Sigmoid colon (tissue), 7 donors: ENCODE results near the gene BHLHE23. TPM values are rescaled to one million over a fixed set of nuclear protein-coding genes. Genes with fewer than 3 reads are reported as not detected.

ENCODE experiments used
- DNase-seq: peaks from one replicate; pipeline ENCODE4 v3.0.0-alpha.2; 2019
- H3K27ac ChIP-seq, 4 donors: fragments of 200-600 bp; sonication (generic); one replicate each; pipeline ENCODE4 v1.5.1; 2016 to 2019; ENCODE audit warnings: mild to moderate bottlenecking in 1 of 4
- H3K27me3 ChIP-seq, 3 donors: fragments of 200-600 bp; sonication (generic); one replicate each; pipeline ENCODE4 v1.5.1; 2019; ENCODE audit warnings: mild to moderate bottlenecking in 1 of 3
- H3K36me3 ChIP-seq, 4 donors: fragments of 200-600 bp; sonication (generic); one replicate each; pipeline ENCODE4 v1.5.1; 2016 to 2019
- H3K4me1 ChIP-seq, 4 donors: fragments of 200-600 bp; sonication (generic); one replicate each; pipeline ENCODE4 v1.5.1; 2017 to 2019
- H3K4me3 ChIP-seq, 4 donors: fragments of 200-600 bp; sonication (generic); one replicate each; pipeline ENCODE4 v1.5.1; 2017 to 2019; ENCODE audit warnings: mild to moderate bottlenecking in 2 of 4, moderate library complexity in 1 of 4
- H3K9me3 ChIP-seq, 4 donors: fragments of 200-600 bp in 3 of 4; sonication (generic) in 3 of 4; one replicate each; pipeline versions ENCODE4 v1.5.1 to v1.6.1; 2013 to 2019
- EP300 ChIP-seq, 4 donors: sonication (generic); formaldehyde crosslinking; IDR thresholded peaks; one replicate each; pipeline ENCODE4 v1.6.1; 2017; ENCODE audit warnings: antibody characterized with exemption in 4 of 4
- POLR2A ChIP-seq, 2 donors: fragments of 450-650 bp; IDR thresholded peaks; one replicate each; pipeline ENCODE4 v1.6.1; 2016; ENCODE audit warnings: antibody characterized with exemption in 2 of 2, mild to moderate bottlenecking in 2 of 2, moderate library complexity in 2 of 2
- POLR2AphosphoS5 ChIP-seq, 4 donors: sonication (generic); formaldehyde crosslinking; IDR thresholded peaks; one replicate each; pipeline ENCODE4 v1.6.1; 2017; ENCODE audit warnings: antibody characterized with exemption in 4 of 4
- WGBS, 2 donors: extraction: QIAGEN DNeasy Blood & Tissue Kit; methylation state at CpG; one replicate each; pipeline ENCODE4 v1.1.7; 2013; 5-methylcytosine and 5-hydroxymethylcytosine counted together
- intact Hi-C: fragments of 100-400 bp; cut with DNase I; formaldehyde crosslinking; loops from one replicate; pipeline ENCODE4 v1.15.1; 2023
- polyA plus RNA-seq, 3 donors: library from polyadenylated mRNA; stranded (reverse); fragments of 200-250 nt; gene quantifications; one replicate each; pipeline ENCODE4 v1.2.3, GENCODE V29; 2013
- total RNA-seq, 4 donors: library from RNA; depleted of rRNA; stranded (reverse); fragments of >200 nt; gene quantifications; one replicate each; pipeline ENCODE4 v1.1.0, GENCODE V29; 2016
- TF ChIP-seq, protein P1 (sequence below), 4 experiments: fragments of 450-650 bp in 3 of 4; fragments of 200-600 bp in 1 of 4; IDR thresholded peaks; one replicate each; pipeline ENCODE4 v1.5.1; 2016 to 2019; ENCODE audit warnings: antibody characterized with exemption in 4 of 4, mild to moderate bottlenecking in 3 of 4, moderate library complexity in 2 of 4
- donor health status: healthy with polysubstance abuse.
- donor health status: Bipolar disorder and iron deficiency.
- donor health status: healthy.

Gene BHLHE23
- total and polyA plus RNA-seq, 7 donors = not detected

GRCh38 chr20:62967628-62968351 is 39.0 kb downstream of the BHLHE23 start:
- H3K4me3 ChIP-seq = no peak overlapping the region
- peaks cover 0 to 5% (median 4%) of the 10 kb centered on the region in 4 donors for H3K4me1 ChIP-seq
- no peak overlapping the region for H3K27ac ChIP-seq
- peaks cover 15 to 32% (median 23%) of the 10 kb centered on the region in 3 donors for H3K27me3 ChIP-seq
- intact Hi-C loops = no loop called here
- peaks cover 0 to 12% (median 3%) of the 10 kb centered on the region in 4 donors for H3K36me3 ChIP-seq
- 90 to 94% methylated on average over 27 of the region's 27 CpGs for WGBS, 2 donors
- no peak for DNase-seq
- H3K9me3 ChIP-seq = no peaks in the 10 kb centered on the region
- TF ChIP-seq EP300 (IDR thresholded peaks at IDR 0.05) = no peak

DNA sequence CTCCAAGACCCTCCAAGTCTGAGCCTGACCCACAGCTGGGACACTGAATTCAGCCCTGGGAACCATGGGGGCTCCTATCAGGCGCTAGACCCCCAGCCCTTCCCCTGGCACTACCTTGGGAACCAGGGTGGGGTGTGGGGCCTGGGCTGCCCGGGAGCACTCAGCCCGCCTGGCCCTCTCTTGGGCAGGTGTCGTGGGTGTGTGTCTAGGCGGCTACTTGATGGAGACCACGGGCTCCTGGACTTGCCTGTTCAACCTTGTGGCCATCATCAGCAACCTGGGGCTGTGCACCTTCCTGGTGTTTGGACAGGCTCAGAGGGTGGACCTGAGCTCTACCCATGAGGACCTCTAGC is 39.6 kb downstream of the BHLHE23 start:
- no peak for DNase-seq
- H3K36me3 ChIP-seq = peaks cover 0 to 12% (median 3%) of the 10 kb centered on the region in 4 donors
- H3K27me3 ChIP-seq = peaks cover 11 to 25% (median 19%) of the 10 kb centered on the region in 3 donors
- intact Hi-C loops = no loop called here
- TF ChIP-seq POLR2AphosphoS5 (IDR thresholded peaks at IDR 0.05) (no peak), EP300 (IDR thresholded peaks at IDR 0.05) (no peak), POLR2A (IDR thresholded peaks at IDR 0.05) (no peak)
- TF ChIP-seq, protein P1, sequence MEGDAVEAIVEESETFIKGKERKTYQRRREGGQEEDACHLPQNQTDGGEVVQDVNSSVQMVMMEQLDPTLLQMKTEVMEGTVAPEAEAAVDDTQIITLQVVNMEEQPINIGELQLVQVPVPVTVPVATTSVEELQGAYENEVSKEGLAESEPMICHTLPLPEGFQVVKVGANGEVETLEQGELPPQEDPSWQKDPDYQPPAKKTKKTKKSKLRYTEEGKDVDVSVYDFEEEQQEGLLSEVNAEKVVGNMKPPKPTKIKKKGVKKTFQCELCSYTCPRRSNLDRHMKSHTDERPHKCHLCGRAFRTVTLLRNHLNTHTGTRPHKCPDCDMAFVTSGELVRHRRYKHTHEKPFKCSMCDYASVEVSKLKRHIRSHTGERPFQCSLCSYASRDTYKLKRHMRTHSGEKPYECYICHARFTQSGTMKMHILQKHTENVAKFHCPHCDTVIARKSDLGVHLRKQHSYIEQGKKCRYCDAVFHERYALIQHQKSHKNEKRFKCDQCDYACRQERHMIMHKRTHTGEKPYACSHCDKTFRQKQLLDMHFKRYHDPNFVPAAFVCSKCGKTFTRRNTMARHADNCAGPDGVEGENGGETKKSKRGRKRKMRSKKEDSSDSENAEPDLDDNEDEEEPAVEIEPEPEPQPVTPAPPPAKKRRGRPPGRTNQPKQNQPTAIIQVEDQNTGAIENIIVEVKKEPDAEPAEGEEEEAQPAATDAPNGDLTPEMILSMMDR (IDR thresholded peaks at IDR 0.05) = no peak
- no peak overlapping the region for H3K27ac ChIP-seq
- H3K9me3 ChIP-seq = no peaks in the 10 kb centered on the region
- no peaks in the 10 kb centered on the region for H3K4me1 ChIP-seq
- 84 to 92% methylated on average over 6 of the region's 6 CpGs for WGBS, 2 donors
- no peak overlapping the region for H3K4me3 ChIP-seq

- Histone ChIP-seq H3K4me1 (no peaks in the 10 kb centered on the region), H3K27ac (no peak overlapping the region), H3K4me3 (no peak overlapping the region), H3K9me3 (no peaks in the 10 kb centered on the region), H3K36me3 (peaks cover 0 to 12% (median 3%) of the 10 kb centered on the region in 4 donors), H3K27me3 (peaks cover 11 to 21% (median 17%) of the 10 kb centered on the region in 3 donors)
- intact Hi-C loops = no loop called here
- no peak for TF ChIP-seq POLR2AphosphoS5 (IDR thresholded peaks at IDR 0.05)
- TF ChIP-seq EP300 (IDR thresholded peaks at IDR 0.05) = no peak
- no peak for TF ChIP-seq POLR2A (IDR thresholded peaks at IDR 0.05)
- TF ChIP-seq, protein P1 (IDR thresholded peaks at IDR 0.05) = no peak
- no peak for DNase-seq
- 94 to 96% methylated on average over 26 of the region's 27 CpGs for WGBS, 2 donors
These were observed 40.3 kb downstream of the BHLHE23 start for GRCh38 chr20:62966212-62967148.

DNA sequence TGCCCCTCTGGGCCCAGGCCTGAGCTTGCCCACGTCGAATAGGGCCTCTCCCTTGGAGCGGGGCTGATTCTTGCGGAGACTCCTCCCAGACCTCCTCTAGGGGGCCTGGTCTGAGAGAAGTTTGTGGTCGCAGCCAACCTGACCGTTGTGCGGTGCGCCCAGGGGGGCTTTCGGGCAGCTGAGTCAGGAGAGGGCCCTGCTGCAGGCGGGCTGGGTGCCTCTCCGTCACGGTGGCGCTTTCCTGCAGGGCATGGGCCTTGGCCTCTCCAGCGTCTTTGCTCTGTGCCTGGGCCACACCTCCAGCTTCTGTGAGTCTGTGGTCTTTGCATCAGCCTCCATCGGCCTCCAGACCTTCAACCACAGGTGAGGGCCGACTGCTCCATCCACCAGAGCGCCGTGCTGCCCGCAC is 41.4 kb downstream of the BHLHE23 start:
- Histone ChIP-seq H3K27me3 (peaks cover 2 to 10% (median 6%) of the 10 kb centered on the region in 3 donors), H3K27ac (no peak overlapping the region), H3K9me3 (no peaks in the 10 kb centered on the region), H3K36me3 (peaks cover 0 to 12% (median 3%) of the 10 kb centered on the region in 4 donors), H3K4me1 (no peaks in the 10 kb centered on the region), H3K4me3 (no peak overlapping the region)
- intact Hi-C loops = no loop called here
- TF ChIP-seq, protein P1 (IDR thresholded peaks at IDR 0.05) = no peak
- TF ChIP-seq EP300 (IDR thresholded peaks at IDR 0.05) (no peak), POLR2AphosphoS5 (IDR thresholded peaks at IDR 0.05) (no peak), POLR2A (IDR thresholded peaks at IDR 0.05) (no peak)
- WGBS, 2 donors = 87 to 95% methylated on average over 19 of the region's 19 CpGs
- DNase-seq = no peak

DNA sequence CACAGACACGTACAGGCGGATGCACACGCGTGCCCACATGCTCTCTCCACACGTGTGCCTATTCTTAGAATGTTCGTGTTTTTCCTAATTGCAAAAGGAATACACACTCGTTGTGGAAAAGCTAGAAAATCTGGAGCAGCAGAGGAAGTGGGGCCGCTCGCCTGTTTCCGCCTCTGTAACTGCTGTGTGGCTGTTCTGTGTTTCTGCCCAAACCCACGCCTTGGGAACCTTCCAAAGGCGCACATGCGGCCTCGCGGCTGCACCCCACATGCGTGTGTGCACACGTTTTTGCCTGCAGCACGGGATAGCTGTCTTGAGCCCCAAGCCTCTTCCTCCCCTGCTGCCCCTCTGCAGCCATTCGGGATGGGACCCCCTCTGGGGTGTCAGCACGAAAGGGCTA is 42.1 kb downstream of the BHLHE23 start:
- Histone ChIP-seq H3K27ac (no peak overlapping the region), H3K4me1 (no peaks in the 10 kb centered on the region), H3K36me3 (peaks cover 0 to 12% (median 3%) of the 10 kb centered on the region in 4 donors), H3K4me3 (no peak overlapping the region), H3K27me3 (peaks cover 0 to 4% (median 0%) of the 10 kb centered on the region in 3 donors), H3K9me3 (no peaks in the 10 kb centered on the region)
- no peak for DNase-seq
- no peak for TF ChIP-seq POLR2AphosphoS5 (IDR thresholded peaks at IDR 0.05)
- TF ChIP-seq POLR2A (IDR thresholded peaks at IDR 0.05) = no peak
- no peak for TF ChIP-seq EP300 (IDR thresholded peaks at IDR 0.05)
- TF ChIP-seq, protein P1 (IDR thresholded peaks at IDR 0.05) = no peak
- WGBS, 2 donors = 77 to 91% methylated on average over 20 of the region's 20 CpGs
- intact Hi-C loops = no loop called here
